ENCODE data around the gene PNMA8C.
"Not testable (repeated sequence)": the region's sequence is repeated elsewhere in the genome, so short reads cannot be mapped to it uniquely, and the experiment has no call there.

PNMA8C gene

DNA sequence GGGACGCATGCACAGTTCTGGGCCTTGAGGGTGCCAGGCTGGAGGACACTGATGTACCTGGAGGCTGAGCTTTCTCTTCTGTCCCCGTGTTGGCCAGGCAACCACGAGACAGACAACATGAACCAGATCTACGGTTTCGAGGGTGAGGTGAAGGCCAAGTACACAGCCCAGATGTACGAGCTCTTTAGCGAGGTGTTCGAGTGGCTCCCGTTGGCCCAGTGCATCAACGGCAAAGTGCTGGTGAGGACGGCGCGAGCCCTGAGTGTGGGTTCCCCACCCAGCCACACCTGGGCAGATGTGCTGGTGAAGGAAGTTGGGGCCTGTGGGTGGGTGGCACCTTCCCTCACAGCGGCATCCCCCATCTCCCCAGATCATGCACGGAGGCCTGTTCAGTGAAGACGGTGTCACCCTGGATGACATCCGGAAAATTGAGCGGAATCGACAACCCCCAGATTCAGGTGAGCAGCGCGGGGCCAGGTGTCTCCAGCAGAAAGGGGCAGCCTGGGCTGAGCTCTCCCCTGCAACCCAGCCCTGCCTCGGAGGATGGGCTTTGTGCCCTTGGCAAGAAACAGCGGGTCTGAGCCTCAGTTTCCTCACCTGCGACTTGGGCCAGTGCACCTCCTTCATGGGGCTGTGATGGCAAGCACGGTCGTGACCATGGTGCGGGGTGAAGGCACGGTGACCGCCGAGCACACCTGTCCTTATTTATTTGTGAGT lies 41.6 kb downstream of the PNMA8C start:
- no peak for DNase-seq

DNA sequence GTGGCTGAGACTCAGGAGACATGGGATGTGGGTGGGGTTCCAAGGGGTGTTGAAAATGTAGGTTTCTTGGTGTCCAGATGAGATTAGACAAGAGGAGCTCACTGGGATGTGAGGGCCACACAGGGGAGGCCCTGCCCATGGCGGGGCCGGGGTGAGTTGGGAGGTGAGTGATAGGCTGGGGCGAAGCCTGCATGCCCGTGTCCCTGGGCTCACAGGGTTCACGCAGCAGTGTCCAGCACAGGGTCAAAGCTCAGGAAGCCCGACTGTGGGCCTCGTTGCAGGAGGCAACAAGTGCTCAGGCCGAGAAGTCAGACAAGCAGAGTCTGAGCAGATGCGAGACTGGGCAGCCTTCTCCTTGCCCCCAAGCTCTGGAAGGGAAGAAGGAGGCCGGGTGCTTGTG lies 42.6 kb downstream of the PNMA8C start:
- no peak for DNase-seq

DNA sequence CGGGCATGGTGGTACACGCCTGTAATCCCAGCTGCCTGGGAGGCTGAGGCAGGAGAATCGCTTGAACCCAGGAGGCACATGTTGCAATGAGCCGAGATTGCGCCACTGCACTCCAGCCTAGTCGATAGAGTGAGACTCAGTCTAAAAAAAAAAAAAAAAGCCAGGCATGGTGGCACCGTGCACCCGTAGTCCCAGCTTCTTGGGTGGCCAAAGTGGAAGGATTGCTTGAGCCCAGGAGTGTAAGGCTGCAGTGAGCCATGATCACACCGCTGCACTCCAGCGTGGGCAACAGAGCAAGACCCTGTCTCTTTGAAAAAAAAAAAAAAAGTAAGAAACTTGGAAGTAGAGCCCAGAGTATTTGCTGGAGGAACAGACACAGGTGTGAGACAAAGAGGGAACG lies 43.1 kb downstream of the PNMA8C start:
- no peak for DNase-seq

DNA sequence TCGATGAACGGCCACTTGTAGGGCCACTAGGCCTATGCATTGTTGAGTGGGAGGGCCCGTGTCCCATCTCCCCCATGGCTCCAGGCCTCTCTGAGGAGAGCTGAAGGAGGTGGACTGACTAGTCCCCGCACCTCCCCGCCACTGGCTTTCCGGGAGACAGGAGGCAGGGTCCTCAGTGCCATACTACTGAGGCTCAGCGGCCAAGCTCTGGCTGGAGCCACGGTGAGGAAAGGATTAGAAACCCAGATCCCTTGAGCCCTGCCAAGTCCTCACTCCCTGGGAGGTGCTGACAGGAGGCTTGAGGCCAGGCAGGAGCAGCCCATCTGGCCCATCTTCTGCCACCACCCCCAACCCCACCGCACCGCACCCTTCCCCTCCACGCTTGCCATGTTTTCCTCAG lies 44.3 kb downstream of the PNMA8C start:
- DNase-seq: no peak

DNA sequence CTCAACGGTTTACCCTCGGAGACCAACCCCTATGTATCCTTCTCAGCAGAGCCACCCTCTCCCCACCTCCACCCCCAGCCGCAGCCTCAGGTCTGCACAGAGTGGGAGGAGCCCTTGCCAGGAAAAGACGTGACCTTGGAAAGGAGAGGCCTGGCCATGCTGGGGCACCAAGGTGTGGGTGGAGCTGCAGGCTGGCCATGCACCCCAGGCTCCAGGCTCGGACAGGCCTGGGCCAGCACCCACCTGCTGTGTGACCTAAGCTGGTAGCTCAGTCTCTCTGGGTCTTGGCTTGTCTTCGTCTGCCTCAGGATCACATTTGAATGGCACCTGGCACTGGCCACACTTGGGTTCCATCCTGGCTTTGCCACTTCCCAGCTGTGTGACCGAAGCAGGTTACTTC lies 44.9 kb downstream of the PNMA8C start:
- no peak for DNase-seq

DNA sequence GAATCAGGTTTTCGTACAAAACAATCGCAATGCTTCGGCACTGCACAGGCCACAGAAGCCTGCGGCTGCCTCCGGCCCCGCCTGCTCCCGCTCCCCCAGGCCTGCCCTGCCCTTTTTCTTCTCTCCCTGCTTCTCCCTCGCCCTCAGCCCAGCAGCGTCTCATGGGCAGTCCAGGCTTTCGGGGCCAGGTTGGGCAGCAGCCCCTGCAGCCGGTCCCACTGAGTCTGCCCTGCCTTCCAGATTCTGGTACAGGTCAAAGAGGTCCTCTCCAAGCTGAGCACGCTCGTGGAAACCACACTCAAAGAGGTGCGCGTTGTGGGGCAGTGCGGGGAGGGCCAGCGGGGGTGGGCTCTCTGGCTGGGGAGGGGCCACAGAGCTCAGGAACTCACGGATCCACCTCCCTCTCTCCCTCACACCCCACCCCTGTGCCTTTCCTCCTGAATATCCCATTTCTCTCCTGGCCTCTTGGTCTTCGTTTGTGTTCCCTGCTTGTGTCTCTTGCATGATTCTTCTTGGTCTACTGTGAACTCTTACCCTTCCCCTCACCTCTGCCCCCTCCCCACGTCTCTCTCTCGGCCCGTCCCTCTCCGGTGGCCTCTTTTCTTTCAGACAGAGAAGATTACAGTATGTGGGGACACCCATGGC lies 45.4 kb downstream of the PNMA8C start:
- DNase-seq: no peak

DNA sequence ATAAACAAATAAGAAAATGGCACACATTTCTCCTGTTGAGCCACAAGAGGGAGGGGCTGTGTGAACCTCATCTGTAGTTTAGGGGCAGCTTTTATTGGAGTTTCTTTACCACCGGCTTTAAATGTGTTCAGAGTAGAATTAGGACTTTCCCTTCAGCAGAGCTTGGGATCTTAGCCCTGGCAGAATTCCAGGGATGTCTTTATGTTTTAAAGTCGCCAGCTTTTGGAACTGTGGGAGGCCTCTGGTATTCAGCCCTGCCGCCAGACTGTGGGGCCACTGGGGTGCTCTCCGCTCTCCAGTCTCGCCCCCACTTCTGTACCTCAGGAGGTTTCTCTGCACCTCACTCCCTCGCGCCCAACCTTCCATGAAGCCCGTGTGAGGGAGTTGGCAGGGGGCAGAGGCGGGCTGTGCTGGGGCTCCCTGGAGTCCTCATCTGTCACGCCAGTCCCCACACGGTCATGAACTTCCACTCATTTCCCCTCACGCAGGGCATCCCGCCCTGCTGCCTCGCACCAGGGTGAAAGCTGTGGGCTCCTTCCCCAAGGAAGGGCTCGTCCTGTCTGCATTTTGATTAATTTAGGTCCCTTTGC lies 46.9 kb downstream of the PNMA8C start:
- no peak for DNase-seq

DNA sequence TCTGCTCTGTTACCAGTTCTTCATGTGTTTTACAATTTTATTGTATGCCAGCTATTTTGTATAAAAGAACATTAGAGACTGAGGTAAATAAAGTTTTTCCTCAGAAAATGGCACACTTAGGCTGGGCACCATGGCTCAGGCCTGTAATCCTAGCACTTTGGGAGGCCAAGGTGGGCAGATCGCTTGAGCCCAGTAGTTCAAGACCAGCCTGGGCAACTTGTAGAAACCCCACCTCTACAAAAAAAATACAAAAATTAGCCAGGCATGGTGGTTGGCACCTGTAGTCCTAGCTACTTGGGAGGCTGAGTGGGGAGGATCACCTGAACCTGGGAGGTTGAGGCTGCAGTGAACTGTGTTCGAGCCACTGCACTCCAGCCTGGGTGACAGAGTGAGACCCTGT lies 47.4 kb downstream of the PNMA8C start:
- DNase-seq: no peak

DNA sequence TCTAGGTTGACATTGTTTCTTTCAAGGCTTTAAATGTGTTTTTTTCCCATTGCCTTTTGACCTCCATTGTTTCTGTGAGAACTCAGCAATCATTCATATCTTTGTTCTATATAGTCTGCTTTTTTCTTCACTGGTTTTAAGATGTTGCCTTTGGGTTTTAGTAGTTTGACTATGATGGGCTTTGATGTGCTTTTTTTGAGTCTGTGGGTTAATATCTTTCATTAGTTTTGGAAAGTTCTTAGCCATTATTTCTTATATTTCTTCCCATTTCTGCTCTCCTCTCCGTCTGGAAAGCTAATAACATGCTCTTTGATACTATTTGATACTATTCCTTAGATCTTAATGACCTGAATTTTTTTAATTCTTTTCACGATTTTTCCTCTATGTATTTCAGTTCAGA lies 48.0 kb downstream of the PNMA8C start:
- no peak for DNase-seq

DNA sequence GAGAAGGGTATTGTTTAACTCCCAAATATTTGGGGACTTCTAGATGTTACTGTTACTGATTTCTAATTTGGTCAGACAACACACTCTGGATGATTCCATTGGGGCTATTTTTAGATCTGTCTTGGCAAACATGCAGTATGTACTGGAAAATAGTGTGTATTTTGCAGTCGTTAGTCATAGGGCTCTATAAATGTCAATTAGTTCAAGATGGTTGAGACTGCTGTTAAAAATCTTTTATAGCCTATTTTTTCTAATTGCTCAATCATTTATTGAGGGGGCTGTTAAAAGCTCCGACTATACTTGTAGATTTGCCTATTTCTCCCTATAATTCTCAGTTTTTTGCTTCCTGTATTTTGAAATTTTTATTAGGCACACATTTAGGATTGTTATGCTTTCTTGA lies 50.5 kb downstream of the PNMA8C start:
- no peak for DNase-seq

DNA sequence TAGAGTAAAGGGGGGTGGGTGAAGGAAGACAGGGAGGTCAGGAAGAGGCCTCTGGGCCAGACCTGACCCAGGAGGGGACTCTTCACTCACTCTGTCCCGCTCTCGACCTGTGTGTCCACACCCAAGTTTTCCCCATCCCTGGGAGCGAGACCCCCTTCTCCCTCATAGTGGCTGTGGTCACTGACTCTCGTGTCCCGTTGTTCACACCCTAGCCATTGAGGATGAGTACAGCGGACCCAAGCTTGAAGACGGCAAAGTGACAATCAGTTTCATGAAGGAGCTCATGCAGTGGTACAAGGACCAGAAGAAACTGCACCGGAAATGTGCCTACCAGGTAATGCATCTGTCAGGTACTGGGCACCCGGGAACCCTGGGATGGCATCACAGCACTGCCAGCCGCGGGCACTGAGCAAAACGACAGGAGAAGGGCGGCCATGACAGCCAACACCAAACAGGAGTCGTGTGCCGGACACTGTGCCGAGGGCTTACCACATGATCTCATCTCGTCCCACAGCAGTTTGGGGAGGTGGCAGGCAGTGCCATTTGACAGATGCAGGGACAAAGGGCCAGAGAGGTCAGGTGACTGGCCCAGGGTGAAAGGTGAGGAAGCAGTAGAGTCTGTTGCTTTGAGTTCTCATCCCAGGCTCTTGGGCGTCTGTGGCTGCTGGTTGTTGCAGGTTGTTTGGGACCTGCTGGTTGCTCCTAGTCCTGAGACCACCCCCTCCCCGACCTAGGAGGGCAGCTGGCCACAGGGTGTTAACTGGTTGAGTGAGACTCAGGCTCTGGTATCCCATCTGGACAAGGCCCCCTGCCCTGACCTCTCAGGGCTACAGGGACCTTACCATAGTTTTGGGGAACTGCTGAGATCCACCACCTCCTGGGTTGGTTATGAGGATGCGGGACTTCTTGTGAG lies 52.2 kb downstream of the PNMA8C start:
- DNase-seq: no peak

DNA sequence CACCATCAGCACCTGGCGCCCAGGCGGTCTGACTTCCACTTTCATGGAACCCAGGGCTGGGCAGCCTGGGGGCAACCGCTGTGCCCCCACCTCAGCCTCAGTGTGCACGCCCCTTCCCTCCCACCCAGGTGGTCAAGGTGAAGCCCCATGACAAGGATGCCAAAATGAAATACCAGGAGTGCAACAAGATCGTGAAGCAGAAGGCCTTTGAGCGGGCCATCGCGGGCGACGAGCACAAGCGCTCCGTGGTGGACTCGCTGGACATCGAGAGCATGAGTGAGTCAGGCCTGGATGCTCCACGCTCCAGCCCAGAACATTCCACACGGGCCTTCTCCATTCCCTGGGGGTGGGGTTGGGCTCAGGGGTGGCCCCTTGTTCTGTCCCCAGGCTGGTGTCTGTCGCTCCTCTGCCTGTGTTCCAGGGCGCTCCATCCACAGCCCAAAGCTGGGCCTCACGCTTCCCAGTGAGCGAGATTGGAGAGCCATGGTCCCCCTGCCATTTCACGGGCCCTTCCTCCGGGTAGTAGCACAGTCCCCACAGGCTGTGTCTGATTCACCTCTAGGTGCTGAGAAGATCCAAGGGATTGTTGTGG lies 53.2 kb downstream of the PNMA8C start:
- not testable (repeated sequence) for DNase-seq

All from NCI-H69 (cell line).